HG03521 (cell line): ENCODE measurements around the gene PLEKHG1.

Experiments used
- ATAC-seq: cut with Tn5 transposase; IDR thresholded peaks from one replicate; pipeline ENCODE4 v1.9.1; 2021; ENCODE audit warnings: mild to moderate bottlenecking, moderate library complexity; ENCODE audit not compliant: unreplicated experiment

The PLEKHG1 gene

GRCh38 chr6:150637266-150637665 lies 37.6 kb downstream of the PLEKHG1 start:
- ATAC-seq, result no peak

GRCh38 chr6:150638267-150638666 lies 38.6 kb downstream of the PLEKHG1 start:
- ATAC-seq, result no peak

- no peak for ATAC-seq
These were observed 39.1 kb downstream of the PLEKHG1 start for GRCh38 chr6:150638765-150639164.

- no peak for ATAC-seq
These were observed 40.2 kb downstream of the PLEKHG1 start for GRCh38 chr6:150639823-150640331.

GRCh38 chr6:150640556-150641209 lies 41.0 kb downstream of the PLEKHG1 start:
- ATAC-seq, result no peak

- peak; percentile 59 for ATAC-seq
These were observed 41.9 kb downstream of the PLEKHG1 start for GRCh38 chr6:150641398-150642139.

- no peak for ATAC-seq
These were observed 46.5 kb downstream of the PLEKHG1 start for GRCh38 chr6:150646228-150646627.

GRCh38 chr6:150647051-150647450 lies 47.4 kb downstream of the PLEKHG1 start:
- no peak for ATAC-seq
